Common myeloid progenitor, CD34-positive (primary cell): ENCODE measurements around the gene NR4A1.
A peak's percentile ranks its signal among the peaks of the same experiment; 100 is the strongest.

Experiments used
- CTCF ChIA-PET: fragments of 350-600 bp; sonication (Branson Sonifier 250); formaldehyde crosslinking; loops from one replicate; lab custom pipeline; 2021; ENCODE audit warnings: antibody characterized with exemption; lab: Charles Lee
- POLR2A ChIA-PET: fragments of 350-600 bp; sonication (Branson Sonifier 250); formaldehyde crosslinking; loops from one replicate; lab custom pipeline; 2021; ENCODE audit warnings: antibody characterized with exemption; lab: Charles Lee
- DNase-seq, 3 donors: peaks; one replicate each; pipeline versions ENCODE4 v3.0.0 to v3.0.0-alpha.2; 2013
- H3K27ac ChIP-seq, 2 experiments: 1 replicate in 1 of 2; 2 replicates in 1 of 2; pipeline ENCODE4 v1.7.0; 2013; ENCODE audit warnings: inconsistent platforms in 2 of 2, low read length in 2 of 2, mild to moderate bottlenecking in 2 of 2, low read depth in 1 of 2, moderate library complexity in 1 of 2; ENCODE audit not compliant: severe bottlenecking in 2 of 2, insufficient read depth in 1 of 2, poor library complexity in 1 of 2
- H3K27me3 ChIP-seq, 5 experiments: replicated peaks in 2 of 5; 1 replicate in 3 of 5; 2 replicates in 2 of 5; pipeline versions ENCODE4 v1.6.1 to v1.7.0; 2013; ENCODE audit warnings: low read length in 4 of 5, mild to moderate bottlenecking in 2 of 5, moderate library complexity in 2 of 5, inconsistent platforms in 1 of 5; ENCODE audit not compliant: insufficient read depth in 5 of 5, control insufficient read depth in 4 of 5
- H3K36me3 ChIP-seq, 4 experiments: 1 replicate in 2 of 4; 2 replicates in 2 of 4; pipeline versions ENCODE4 v1.6.1 to v1.7.0; 2013; ENCODE audit warnings: low read length in 3 of 4, control low read depth in 1 of 4, mild to moderate bottlenecking in 1 of 4; ENCODE audit not compliant: control insufficient read depth in 4 of 4, insufficient read depth in 4 of 4
- H3K4me1 ChIP-seq, 4 experiments: 1 replicate in 3 of 4; 2 replicates in 1 of 4; pipeline versions ENCODE4 v1.6.1 to v1.7.1; 2013; ENCODE audit warnings: low read length in 3 of 4, mild to moderate bottlenecking in 3 of 4, control low read depth in 1 of 4, inconsistent platforms in 1 of 4, moderate library complexity in 1 of 4; ENCODE audit not compliant: control insufficient read depth in 4 of 4, insufficient read depth in 4 of 4; ENCODE audit errors: control extremely low read depth in 1 of 4
- H3K4me3 ChIP-seq, 7 experiments: 1 replicate in 4 of 7; 2 replicates in 3 of 7; pipeline versions ENCODE4 v1.5.1 to v1.7.0; 2013; ENCODE audit warnings: mild to moderate bottlenecking in 7 of 7, low read length in 6 of 7, moderate library complexity in 6 of 7, inconsistent platforms in 2 of 7, low read depth in 2 of 7, control low read depth in 1 of 7; ENCODE audit not compliant: insufficient read depth in 4 of 7, control insufficient read depth in 1 of 7; ENCODE audit errors: extremely low read depth in 1 of 7
- H3K9me3 ChIP-seq, 5 experiments: 1 replicate in 4 of 5; 2 replicates in 1 of 5; pipeline versions ENCODE4 v1.6.1 to v1.7.1; 2013; ENCODE audit warnings: low read length in 4 of 5, mild to moderate bottlenecking in 2 of 5, inconsistent platforms in 1 of 5, low read depth in 1 of 5, moderate library complexity in 1 of 5; ENCODE audit not compliant: control insufficient read depth in 4 of 5, insufficient read depth in 2 of 5; ENCODE audit errors: control extremely low read depth in 1 of 5
- WGBS: methylation state at CpG from one replicate; pipeline ENCODE4 v1.1.5; 2013; ENCODE audit not compliant: insufficient coverage; 5-methylcytosine and 5-hydroxymethylcytosine counted together

Gene NR4A1

DNA sequence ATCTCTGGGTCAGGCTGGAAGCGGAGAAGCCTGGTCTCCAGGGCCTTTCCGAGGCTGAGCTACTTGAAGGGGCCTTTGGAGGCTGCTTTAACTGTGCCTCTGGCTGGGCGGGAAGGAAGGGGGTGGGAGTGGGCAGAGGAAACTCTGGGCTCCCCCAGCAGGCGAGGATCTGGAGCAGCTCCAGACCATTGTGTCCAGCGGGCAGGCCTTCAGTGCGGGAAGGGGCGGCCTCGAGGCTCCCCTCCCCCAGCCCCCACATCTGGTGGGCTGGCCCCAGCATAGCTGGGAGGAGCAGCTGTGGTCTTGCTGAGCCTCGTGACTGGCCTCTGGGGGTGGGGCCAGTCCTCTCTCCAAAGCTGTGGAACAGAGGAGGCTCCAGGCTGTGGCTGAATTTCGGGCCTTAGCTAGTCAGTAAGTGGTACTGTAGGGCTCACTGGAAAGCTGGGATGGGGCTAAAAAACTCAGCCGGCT is 41.1 kb upstream of the NR4A1 start:
- H3K4me3 ChIP-seq: peak overlapping the region in 2 of 7 experiments; percentile 19 to 33
- peaks cover 0 to 10% (median 8%) of the 10 kb centered on the region in 5 experiments for H3K27me3 ChIP-seq
- ChIA-PET POLR2A (interaction anchor here (7.6 kb wide), 1 partner anchor 11 kb away, joined by 120 read pairs; no protein-coding TSS in a partner anchor), CTCF (interaction anchor here (0.9 to 13.5 kb wide), 4 partner anchors 11 to 121 kb away, joined by 3 to 437 read pairs (median 80); no protein-coding TSS in a partner anchor)
- H3K9me3 ChIP-seq: peaks cover 0 to 4% (median 0%) of the 10 kb centered on the region in 5 experiments
- DNase-seq: peak; percentile 24 to 63 (median 54)
- 22% methylated on average over 6 of the region's 11 CpGs for WGBS
- H3K36me3 ChIP-seq: peaks cover 0 to 29% (median 8%) of the 10 kb centered on the region in 4 experiments
- H3K4me1 ChIP-seq: peaks cover 3 to 55% (median 45%) of the 10 kb centered on the region in 4 experiments
- H3K27ac ChIP-seq: no peak overlapping the region

DNA sequence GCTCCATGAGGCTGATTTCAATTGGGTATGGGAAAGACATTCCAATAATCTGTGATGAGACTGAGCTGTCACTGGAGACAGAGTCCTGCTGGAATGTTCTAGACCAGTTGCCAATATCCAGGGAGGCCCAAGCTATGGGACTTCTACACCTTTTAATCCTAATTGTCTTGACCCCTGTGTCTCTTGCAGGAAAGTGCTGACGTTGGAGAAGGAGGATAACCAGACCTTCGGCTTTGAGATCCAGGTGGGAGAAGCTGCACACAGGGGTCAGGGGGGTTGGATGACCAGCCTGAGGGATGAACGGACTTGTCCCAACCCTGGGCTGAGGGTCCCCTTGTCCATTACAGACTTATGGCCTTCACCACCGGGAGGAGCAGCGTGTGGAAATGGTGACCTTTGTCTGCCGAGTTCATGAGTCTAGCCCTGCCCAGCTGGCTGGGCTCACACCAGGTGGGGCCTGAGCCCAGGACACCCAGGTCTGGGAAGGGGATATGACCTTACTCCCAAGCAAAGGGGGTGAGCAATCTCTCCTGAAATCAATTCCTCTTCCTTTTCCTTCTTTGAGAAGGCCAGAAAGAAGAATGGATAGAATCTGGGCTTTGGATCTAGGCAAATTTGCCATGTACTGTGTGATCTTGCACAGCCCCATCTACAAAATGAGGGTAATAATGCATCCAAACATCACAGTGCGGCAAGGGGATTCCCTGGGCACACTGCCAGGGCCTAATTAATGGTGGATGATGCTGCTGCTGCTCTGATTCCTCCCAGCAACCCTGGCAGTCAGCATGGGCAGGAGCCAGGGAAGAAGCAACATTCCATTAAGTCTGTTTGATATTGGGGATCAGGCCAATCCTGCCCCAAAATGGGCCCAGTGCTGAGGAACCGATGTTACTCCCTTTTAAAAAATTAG is 40.3 kb upstream of the NR4A1 start:
- ChIA-PET CTCF (interaction anchor here (0.9 to 13.5 kb wide), 4 partner anchors 10 to 122 kb away, joined by 3 to 437 read pairs (median 80); no protein-coding TSS in a partner anchor), POLR2A (interaction anchor here (7.6 kb wide), 1 partner anchor 10 kb away, joined by 120 read pairs; no protein-coding TSS in a partner anchor)
- Histone ChIP-seq H3K9me3 (peaks cover 0 to 4% (median 0%) of the 10 kb centered on the region in 5 experiments), H3K27me3 (peaks cover 0 to 6% (median 4%) of the 10 kb centered on the region in 5 experiments), H3K4me3 (peak overlapping the region in 1 of 7 experiments; percentile 19), H3K27ac (no peak overlapping the region), H3K4me1 (peaks cover 0 to 47% (median 38%) of the 10 kb centered on the region in 4 experiments), H3K36me3 (peaks cover 0 to 29% (median 8%) of the 10 kb centered on the region in 4 experiments)
- no peak for DNase-seq
- 100% methylated on average over 6 of the region's 8 CpGs for WGBS

DNA sequence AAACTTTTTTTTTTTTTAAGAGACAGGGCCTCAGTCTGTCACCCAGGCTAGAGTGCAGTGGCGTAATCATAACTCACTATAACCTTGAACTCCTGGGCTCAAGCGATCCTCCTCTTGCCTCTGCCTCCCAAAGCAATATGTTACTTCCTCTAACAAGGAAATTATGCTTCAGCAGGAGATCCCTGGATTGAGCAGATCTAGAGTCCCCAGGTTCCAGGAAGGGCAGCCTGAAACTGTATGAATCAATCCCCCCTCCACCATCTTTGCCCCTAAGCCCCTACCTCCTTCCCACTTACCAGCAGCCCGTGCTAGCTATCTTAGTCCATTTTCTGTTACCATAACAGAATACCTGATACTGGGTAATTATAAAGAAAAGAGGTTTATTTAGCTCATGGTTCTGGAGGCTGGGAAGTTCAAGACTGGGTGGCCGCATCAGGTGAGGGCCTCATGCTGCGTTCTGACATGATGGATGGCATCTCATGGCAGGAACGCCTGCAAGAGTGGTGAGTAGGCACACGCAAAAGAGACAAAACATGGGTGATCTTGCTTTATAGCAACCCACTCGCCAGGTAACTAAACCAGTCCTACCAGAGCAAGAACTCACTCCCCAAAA is 39.5 kb upstream of the NR4A1 start:
- POLR2A ChIA-PET: interaction anchor here (7.6 kb wide), 1 partner anchor 10 kb away, joined by 120 read pairs; no protein-coding TSS in a partner anchor

DNA sequence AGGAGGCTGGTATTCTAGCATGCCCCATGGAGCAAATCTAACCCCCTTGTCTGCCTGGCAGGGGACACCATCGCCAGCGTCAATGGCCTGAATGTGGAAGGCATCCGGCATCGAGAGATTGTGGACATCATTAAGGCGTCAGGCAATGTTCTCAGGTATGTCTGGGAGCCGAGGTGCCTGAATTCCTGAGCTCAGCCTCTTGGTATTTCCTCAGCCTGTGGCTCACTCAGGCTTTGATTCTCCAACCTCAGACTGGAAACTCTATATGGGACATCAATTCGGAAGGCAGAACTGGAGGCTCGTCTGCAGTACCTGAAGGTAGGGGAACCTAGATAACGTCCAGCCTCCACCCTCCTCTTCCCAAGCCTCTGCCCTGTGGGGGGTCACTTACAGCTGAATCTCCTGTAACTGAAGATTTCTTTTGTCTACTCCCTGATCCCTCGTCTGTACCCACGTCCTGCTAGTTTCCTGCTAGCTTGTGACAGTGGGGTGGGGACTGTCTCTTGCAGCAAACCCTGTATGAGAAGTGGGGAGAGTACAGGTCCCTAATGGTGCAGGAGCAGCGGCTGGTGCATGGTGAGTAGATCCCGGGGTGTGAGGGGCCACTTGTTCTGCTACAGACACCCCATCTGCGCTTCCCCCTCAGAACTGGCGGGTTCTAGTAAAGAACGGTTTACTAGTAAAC is 37.5 kb upstream of the NR4A1 start:
- peaks cover 0 to 4% (median 0%) of the 10 kb centered on the region in 5 experiments for H3K9me3 ChIP-seq

More for the DNA sequence above, 39.5 kb upstream of the NR4A1 start:
- Histone ChIP-seq H3K9me3 (peaks cover 0 to 4% (median 0%) of the 10 kb centered on the region in 5 experiments), H3K27ac (no peak overlapping the region), H3K4me1 (peaks cover 0 to 42% (median 31%) of the 10 kb centered on the region in 4 experiments), H3K36me3 (peaks cover 0 to 29% (median 8%) of the 10 kb centered on the region in 4 experiments), H3K27me3 (no peaks in the 10 kb centered on the region), H3K4me3 (no peak overlapping the region)
- DNase-seq: peak in 1 of 3 donors; percentile 6
- CTCF ChIA-PET: interaction anchor here (1.1 to 13.5 kb wide), 3 partner anchors 8 to 120 kb away, joined by 5 to 437 read pairs (median 6); no protein-coding TSS in a partner anchor
- WGBS: 96% methylated on average over 6 of the region's 8 CpGs

DNA sequence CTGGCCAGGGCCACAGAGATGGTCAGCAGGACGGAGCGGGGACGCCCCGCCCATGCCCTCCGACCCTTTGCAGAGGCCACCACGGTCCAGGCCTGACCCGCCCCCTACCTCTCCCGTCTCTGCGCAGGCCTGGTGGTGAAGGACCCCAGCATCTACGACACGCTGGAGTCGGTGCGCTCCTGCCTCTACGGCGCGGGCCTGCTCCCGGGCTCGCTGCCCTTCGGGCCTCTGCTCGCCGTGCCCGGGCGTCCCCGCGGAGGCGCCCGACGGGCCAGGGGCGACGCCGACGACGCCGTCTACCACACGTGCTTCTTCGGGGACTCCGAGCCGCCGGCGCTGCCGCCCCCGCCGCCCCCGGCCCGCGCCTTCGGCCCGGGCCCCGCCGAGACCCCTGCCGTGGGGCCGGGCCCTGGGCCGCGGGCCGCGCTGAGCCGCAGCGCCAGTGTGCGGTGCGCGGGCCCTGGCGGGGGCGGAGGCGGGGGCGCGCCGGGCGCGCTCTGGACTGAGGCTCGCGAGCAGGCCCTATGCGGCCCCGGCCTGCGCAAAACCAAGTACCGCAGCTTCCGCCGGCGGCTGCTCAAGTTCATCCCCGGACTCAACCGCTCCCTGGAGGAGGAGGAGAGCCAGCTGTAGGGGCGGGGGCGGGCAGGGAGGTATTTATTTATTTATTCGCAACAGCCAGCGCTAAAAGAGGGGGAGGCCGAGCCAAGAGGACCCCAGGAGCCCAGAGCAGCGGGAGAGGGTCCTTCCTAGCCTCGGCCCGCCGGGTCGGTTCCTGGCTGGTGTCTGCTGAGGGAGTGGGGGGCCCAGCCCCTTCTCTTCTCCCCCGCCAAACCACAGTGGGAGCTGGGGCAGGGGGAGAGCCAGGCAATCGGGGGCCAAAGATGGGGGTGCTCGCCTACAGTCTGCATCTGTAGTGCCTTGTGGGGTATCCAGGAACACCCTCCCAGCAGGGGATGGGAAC is 36.4 kb upstream of the NR4A1 start:
- Histone ChIP-seq H3K4me1 (peaks cover 0 to 12% (median 10%) of the 10 kb centered on the region in 4 experiments), H3K27ac (no peak overlapping the region), H3K9me3 (peaks cover 0 to 4% (median 0%) of the 10 kb centered on the region in 5 experiments), H3K4me3 (no peak overlapping the region), H3K36me3 (peaks cover 0 to 29% (median 8%) of the 10 kb centered on the region in 4 experiments), H3K27me3 (no peaks in the 10 kb centered on the region)
- POLR2A ChIA-PET: interaction anchor here (1.4 to 2.8 kb wide), 2 partner anchors 8 to 9 kb away, joined by 3 to 11 read pairs; partner anchors contain the start of gene TAMALIN
- 94% methylated on average over 75 of the region's 93 CpGs for WGBS
- CTCF ChIA-PET: interaction anchor here (0.8 to 13.5 kb wide), 7 partner anchors 6 to 21 kb away, joined by 3 to 437 read pairs (median 5); partner anchors contain the start of gene TAMALIN
- no peak for DNase-seq

More for the DNA sequence above, 37.5 kb upstream of the NR4A1 start:
- no peaks in the 10 kb centered on the region for H3K27me3 ChIP-seq
- ChIA-PET POLR2A (interaction anchor here (1.1 to 1.7 kb wide), 3 partner anchors 8 to 10 kb away, joined by 3 to 7 read pairs (median 3); no protein-coding TSS in a partner anchor), CTCF (interaction anchor here (0.9 to 13.5 kb wide), 4 partner anchors 7 to 16 kb away, joined by 3 to 437 read pairs (median 4); no protein-coding TSS in a partner anchor)
- WGBS: 92% methylated on average over 14 of the region's 16 CpGs
- H3K27ac ChIP-seq: no peak overlapping the region
- peak in 1 of 3 donors; percentile 6 for DNase-seq
- H3K4me3 ChIP-seq: no peak overlapping the region
- H3K4me1 ChIP-seq: peaks cover 0 to 22% (median 16%) of the 10 kb centered on the region in 4 experiments
- peaks cover 0 to 29% (median 8%) of the 10 kb centered on the region in 4 experiments for H3K36me3 ChIP-seq
